ENCODE data around the gene UXS1.

DNA sequence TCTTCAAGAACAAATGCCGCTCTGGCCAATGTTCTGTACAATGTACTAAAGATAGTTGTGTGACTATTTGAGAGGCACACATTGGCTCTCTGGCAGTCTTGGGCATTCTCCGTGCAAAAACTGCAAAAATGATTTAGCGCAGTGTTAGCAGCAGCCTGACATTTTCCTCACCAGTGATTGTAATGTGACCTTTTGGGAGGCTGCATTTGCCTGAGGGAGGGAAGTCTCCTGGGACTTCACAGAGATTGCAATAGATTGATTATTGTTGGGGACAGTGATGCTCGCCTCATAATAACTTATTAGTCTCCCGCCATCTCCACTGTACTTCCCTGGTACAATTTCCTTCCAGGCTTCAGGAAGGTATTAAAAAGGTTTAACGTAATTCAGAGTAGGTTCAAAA lies 149.2 kb downstream of the UXS1 start:
- TF ChIP-seq, protein P1, sequence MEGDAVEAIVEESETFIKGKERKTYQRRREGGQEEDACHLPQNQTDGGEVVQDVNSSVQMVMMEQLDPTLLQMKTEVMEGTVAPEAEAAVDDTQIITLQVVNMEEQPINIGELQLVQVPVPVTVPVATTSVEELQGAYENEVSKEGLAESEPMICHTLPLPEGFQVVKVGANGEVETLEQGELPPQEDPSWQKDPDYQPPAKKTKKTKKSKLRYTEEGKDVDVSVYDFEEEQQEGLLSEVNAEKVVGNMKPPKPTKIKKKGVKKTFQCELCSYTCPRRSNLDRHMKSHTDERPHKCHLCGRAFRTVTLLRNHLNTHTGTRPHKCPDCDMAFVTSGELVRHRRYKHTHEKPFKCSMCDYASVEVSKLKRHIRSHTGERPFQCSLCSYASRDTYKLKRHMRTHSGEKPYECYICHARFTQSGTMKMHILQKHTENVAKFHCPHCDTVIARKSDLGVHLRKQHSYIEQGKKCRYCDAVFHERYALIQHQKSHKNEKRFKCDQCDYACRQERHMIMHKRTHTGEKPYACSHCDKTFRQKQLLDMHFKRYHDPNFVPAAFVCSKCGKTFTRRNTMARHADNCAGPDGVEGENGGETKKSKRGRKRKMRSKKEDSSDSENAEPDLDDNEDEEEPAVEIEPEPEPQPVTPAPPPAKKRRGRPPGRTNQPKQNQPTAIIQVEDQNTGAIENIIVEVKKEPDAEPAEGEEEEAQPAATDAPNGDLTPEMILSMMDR (IDR thresholded peaks at IDR 0.05): no peak
- TF ChIP-seq POLR2A (IDR thresholded peaks at IDR 0.05): no peak
